ENCODE data around the gene CRTAC1. TPM values are rescaled to one million over a fixed set of nuclear protein-coding genes. Genes with fewer than 3 reads are reported as not detected.

Gene CRTAC1
- total and polyA plus RNA-seq, 12 donors, result 0.22 to 12.4 (median 1.4) TPM

DNA sequence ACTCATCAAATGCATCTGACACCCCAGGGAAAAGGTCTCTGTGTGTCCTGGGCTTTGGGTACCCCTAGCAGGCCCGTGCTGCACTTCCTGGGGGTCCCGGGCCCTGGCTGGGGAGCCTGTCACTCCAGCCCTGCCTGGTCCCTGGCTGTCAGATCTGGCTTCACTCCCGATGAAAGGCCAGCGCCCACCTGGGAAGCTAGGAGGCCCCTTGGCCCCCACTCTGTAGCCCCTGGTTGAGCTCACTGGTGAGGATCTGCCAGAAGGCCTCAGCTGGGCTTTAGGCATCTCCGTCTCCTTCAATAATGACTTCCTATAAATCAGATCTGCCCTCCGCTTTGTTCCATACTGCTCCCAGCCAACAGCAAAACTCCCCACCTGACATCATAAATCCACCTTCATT, 116.8 kb downstream of the CRTAC1 start:
- H3K27ac ChIP-seq, result no peak overlapping the region
- ATAC-seq (no peak), DNase-seq (no peak)
- H3K36me3 ChIP-seq, result no peaks in the 10 kb centered on the region
- H3K4me3 ChIP-seq, result no peak overlapping the region
- no peaks in the 10 kb centered on the region for H3K9me3 ChIP-seq
- TF ChIP-seq, protein P1, sequence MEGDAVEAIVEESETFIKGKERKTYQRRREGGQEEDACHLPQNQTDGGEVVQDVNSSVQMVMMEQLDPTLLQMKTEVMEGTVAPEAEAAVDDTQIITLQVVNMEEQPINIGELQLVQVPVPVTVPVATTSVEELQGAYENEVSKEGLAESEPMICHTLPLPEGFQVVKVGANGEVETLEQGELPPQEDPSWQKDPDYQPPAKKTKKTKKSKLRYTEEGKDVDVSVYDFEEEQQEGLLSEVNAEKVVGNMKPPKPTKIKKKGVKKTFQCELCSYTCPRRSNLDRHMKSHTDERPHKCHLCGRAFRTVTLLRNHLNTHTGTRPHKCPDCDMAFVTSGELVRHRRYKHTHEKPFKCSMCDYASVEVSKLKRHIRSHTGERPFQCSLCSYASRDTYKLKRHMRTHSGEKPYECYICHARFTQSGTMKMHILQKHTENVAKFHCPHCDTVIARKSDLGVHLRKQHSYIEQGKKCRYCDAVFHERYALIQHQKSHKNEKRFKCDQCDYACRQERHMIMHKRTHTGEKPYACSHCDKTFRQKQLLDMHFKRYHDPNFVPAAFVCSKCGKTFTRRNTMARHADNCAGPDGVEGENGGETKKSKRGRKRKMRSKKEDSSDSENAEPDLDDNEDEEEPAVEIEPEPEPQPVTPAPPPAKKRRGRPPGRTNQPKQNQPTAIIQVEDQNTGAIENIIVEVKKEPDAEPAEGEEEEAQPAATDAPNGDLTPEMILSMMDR (IDR thresholded peaks at IDR 0.05), result no peak
- H3K4me1 ChIP-seq, result peaks cover 0 to 21% (median 9%) of the 10 kb centered on the region in 9 donors
- intact Hi-C loops (cut with DNase I), result loop anchor here in 8 of 10 donors (1.0 to 10.0 kb wide), 6 partner anchors 127 to 401 kb away; no protein-coding TSS in a partner anchor
- H3K27me3 ChIP-seq, result peaks cover 0 to 8% (median 4%) of the 10 kb centered on the region in 7 donors
- WGBS, 2 donors, result 77 to 78% methylated on average over 6 of the region's 6 CpGs

DNA sequence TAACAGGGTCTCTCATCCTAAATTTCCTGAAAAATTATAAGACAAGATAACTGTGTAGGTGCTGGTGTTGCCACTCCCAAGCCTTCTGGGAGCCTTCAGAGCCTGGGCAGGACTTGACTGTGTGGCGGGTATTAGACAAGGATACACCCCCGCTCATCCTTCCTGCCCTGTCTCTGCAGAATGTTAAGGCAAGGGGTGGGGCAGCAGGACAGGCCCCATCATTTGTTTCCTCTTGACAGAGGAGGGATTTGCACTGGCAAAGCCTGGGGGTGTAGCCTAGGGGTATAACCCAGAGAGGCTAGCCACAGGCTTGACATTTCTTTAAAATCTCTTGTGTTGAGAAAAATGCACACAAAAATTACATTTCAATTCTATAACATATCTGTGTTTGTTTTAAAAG, 117.2 kb downstream of the CRTAC1 start:
- H3K36me3 ChIP-seq, result no peaks in the 10 kb centered on the region
- TF ChIP-seq, protein P1 (IDR thresholded peaks at IDR 0.05), result no peak
- intact Hi-C loops (cut with DNase I), result loop anchor here in 4 of 10 donors (5.0 to 10.0 kb wide), 2 partner anchors 129 to 402 kb away; no protein-coding TSS in a partner anchor
- DNase-seq (no peak), ATAC-seq (no peak)
- no peak overlapping the region for H3K4me3 ChIP-seq
- H3K4me1 ChIP-seq, result peaks cover 0 to 21% (median 9%) of the 10 kb centered on the region in 9 donors
- peaks cover 0 to 8% (median 4%) of the 10 kb centered on the region in 7 donors for H3K27me3 ChIP-seq
- WGBS, 2 donors, result 76 to 84% methylated on average over 2 of the region's 2 CpGs
- H3K27ac ChIP-seq, result no peak overlapping the region
- H3K9me3 ChIP-seq, result no peaks in the 10 kb centered on the region

DNA sequence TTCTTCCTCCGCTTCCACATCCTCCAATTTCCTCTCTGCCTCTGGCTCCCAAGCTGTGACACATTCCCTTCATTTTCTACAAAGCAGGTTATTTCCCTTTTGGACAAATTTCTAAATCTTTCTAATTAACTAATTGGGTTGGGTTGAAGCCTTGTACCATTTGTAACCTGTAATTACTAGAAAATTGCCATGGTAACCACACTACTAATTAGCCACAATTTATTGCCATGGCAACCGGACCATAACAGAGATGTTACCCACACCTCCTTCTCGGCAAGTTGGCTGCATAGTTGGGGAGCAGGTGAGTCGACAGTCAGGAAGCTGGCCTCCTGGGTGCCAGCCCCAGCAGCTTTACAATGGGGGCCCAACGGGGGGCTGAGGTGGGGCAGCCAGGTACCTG, 119.2 kb downstream of the CRTAC1 start:
- Histone ChIP-seq H3K27ac (no peak overlapping the region), H3K9me3 (no peaks in the 10 kb centered on the region), H3K36me3 (no peaks in the 10 kb centered on the region), H3K4me3 (no peak overlapping the region), H3K27me3 (peaks cover 0 to 13% (median 7%) of the 10 kb centered on the region in 7 donors), H3K4me1 (peaks cover 0 to 9% (median 2%) of the 10 kb centered on the region in 9 donors)
- 65 to 74% methylated on average over 5 of the region's 5 CpGs for WGBS, 2 donors
- DNase-seq, result no peak
- TF ChIP-seq, protein P1 (IDR thresholded peaks at IDR 0.05), result no peak
- no peak for ATAC-seq
- intact Hi-C loops (cut with DNase I), result loop anchor here in 4 of 10 donors (5.0 to 10.0 kb wide), 2 partner anchors 131 to 404 kb away; no protein-coding TSS in a partner anchor

DNA sequence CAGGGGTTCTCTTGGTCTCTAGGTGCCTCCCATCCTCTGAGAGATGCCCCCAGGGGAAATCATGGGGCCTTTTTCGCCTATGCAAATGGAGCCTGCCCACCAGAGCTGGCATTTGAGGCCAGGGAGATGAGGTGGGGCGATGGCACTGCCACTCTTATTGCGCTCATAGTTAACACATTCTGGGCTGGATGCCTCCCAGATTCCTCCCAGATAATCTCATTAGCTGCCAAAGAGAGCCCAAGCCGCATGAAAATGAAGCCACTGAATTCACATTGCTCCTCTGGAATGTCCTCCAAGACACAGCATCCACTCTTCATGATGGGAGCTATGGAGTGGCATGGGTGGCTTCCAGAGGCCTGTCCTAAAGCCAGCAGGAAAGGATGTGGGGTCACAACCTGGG, 119.8 kb downstream of the CRTAC1 start:
- Histone ChIP-seq H3K4me1 (peaks cover 0 to 8% (median 0%) of the 10 kb centered on the region in 9 donors), H3K4me3 (no peak overlapping the region), H3K9me3 (no peaks in the 10 kb centered on the region), H3K36me3 (no peaks in the 10 kb centered on the region), H3K27me3 (peaks cover 0 to 13% (median 7%) of the 10 kb centered on the region in 7 donors), H3K27ac (no peak overlapping the region)
- TF ChIP-seq, protein P1 (IDR thresholded peaks at IDR 0.05), result no peak
- intact Hi-C loops (cut with DNase I), result loop anchor here in 4 of 10 donors (5.0 to 10.0 kb wide), 2 partner anchors 132 to 404 kb away; no protein-coding TSS in a partner anchor
- WGBS, 2 donors, result 74 to 79% methylated on average over 4 of the region's 4 CpGs
- DNase-seq, result no peak
- ATAC-seq, result no peak
